Muscle of leg (tissue), 11 donors: ENCODE measurements around the gene YIF1B. TPM values are rescaled to one million over a fixed set of nuclear protein-coding genes. Genes with fewer than 3 reads are reported as not detected.
A peak's percentile ranks its signal among the peaks of the same experiment; 100 is the strongest.

Source experiments
- DNase-seq: peaks from one replicate; pipeline ENCODE4 v3.0.0; 2013
- H3K27ac ChIP-seq: one replicate; pipeline ENCODE4 v1.5.1; 2013; ENCODE audit warnings: mild to moderate bottlenecking, low read length, control low read depth
- H3K27me3 ChIP-seq: one replicate; pipeline ENCODE4 v1.6.1; 2013; ENCODE audit warnings: low read length; ENCODE audit not compliant: control insufficient read depth, insufficient read depth
- H3K36me3 ChIP-seq: one replicate; pipeline ENCODE4 v1.6.1; 2013; ENCODE audit warnings: low read length; ENCODE audit not compliant: control insufficient read depth, insufficient read depth
- H3K4me1 ChIP-seq: one replicate; pipeline ENCODE4 v1.6.1; 2013; ENCODE audit warnings: low read length; ENCODE audit not compliant: control insufficient read depth, insufficient read depth
- H3K4me3 ChIP-seq: one replicate; pipeline ENCODE4 v1.5.1; 2013; ENCODE audit warnings: low read length, control low read depth
- H3K9me3 ChIP-seq: replicated peaks from 2 replicates; pipeline ENCODE4 v1.6.1; 2013; ENCODE audit warnings: low read depth, low read length; ENCODE audit not compliant: control insufficient read depth
- WGBS: methylation state at CpG from one replicate; pipeline ENCODE4 v1.1.5; 2013; ENCODE audit warnings: missing lambda C conversion rate; ENCODE audit not compliant: insufficient coverage; 5-methylcytosine and 5-hydroxymethylcytosine counted together
- polyA plus RNA-seq, 8 donors: library from polyadenylated mRNA; unstranded; fragments of 120-200 nt; gene quantifications; one replicate each; pipeline versions ENCODE4 v1.2.1 to v1.2.3, GENCODE V29; 2013; ENCODE audit warnings: inconsistent platforms in 1 of 8, low replicate concordance in 1 of 8; ENCODE audit not compliant: insufficient read length in 8 of 8, insufficient read depth in 1 of 8
- total RNA-seq: library from RNA; stranded (reverse); fragments of 120-200 nt; gene quantifications from one replicate; pipeline ENCODE4 v1.2.4, GENCODE V29; 2013

YIF1B gene
- total and polyA plus RNA-seq, 9 donors, result 25.9 to 32.5 (median 29.8) TPM

GRCh38 chr19:38277969-38278680 lies 37.6 kb downstream of the YIF1B start:
- Histone ChIP-seq H3K36me3 (no peaks in the 10 kb centered on the region), H3K4me1 (peaks cover 2% of the 10 kb centered on the region), H3K4me3 (no peak overlapping the region), H3K9me3 (no peaks in the 10 kb centered on the region), H3K27me3 (no peaks in the 10 kb centered on the region), H3K27ac (peak overlapping the region; percentile 4)
- DNase-seq, result no peak
- WGBS, result 67% methylated on average over 3 of the region's 9 CpGs

GRCh38 chr19:38277549-38277948 lies 38.2 kb downstream of the YIF1B start:
- no peak for DNase-seq
- Histone ChIP-seq H3K27me3 (no peaks in the 10 kb centered on the region), H3K9me3 (no peaks in the 10 kb centered on the region), H3K27ac (no peak overlapping the region), H3K4me1 (peaks cover 2% of the 10 kb centered on the region), H3K36me3 (no peaks in the 10 kb centered on the region), H3K4me3 (no peak overlapping the region)
- WGBS, result no CpG with 5 or more reads among the region's 5 CpGs

- DNase-seq, result no peak
- no peaks in the 10 kb centered on the region for H3K27me3 ChIP-seq
- H3K4me3 ChIP-seq, result no peak overlapping the region
- WGBS, result 80% methylated on average over 1 of the region's 7 CpGs
- H3K27ac ChIP-seq, result no peak overlapping the region
- H3K36me3 ChIP-seq, result no peaks in the 10 kb centered on the region
- H3K4me1 ChIP-seq, result peaks cover 2% of the 10 kb centered on the region
- H3K9me3 ChIP-seq, result no peaks in the 10 kb centered on the region
Measured at GRCh38 chr19:38276942-38277517, 38.7 kb downstream of the YIF1B start.

- no peak for DNase-seq
- Histone ChIP-seq H3K9me3 (no peaks in the 10 kb centered on the region), H3K36me3 (no peaks in the 10 kb centered on the region), H3K27ac (no peak overlapping the region), H3K4me3 (no peak overlapping the region), H3K4me1 (peaks cover 2% of the 10 kb centered on the region), H3K27me3 (no peaks in the 10 kb centered on the region)
- WGBS, result 44% methylated on average over 6 of the region's 9 CpGs
Measured at GRCh38 chr19:38274739-38275138, 41.0 kb downstream of the YIF1B start.

GRCh38 chr19:38273499-38273898 lies 42.2 kb downstream of the YIF1B start:
- Histone ChIP-seq H3K27me3 (no peaks in the 10 kb centered on the region), H3K36me3 (no peaks in the 10 kb centered on the region), H3K27ac (no peak overlapping the region), H3K4me1 (peaks cover 2% of the 10 kb centered on the region), H3K9me3 (no peaks in the 10 kb centered on the region), H3K4me3 (no peak overlapping the region)
- WGBS, result 50% methylated on average over 1 of the region's 2 CpGs
- no peak for DNase-seq

GRCh38 chr19:38270587-38271167 lies 45.1 kb downstream of the YIF1B start:
- no peaks in the 10 kb centered on the region for H3K36me3 ChIP-seq
- DNase-seq, result no peak
- no peaks in the 10 kb centered on the region for H3K27me3 ChIP-seq
- WGBS, result 100% methylated on average over 1 of the region's 5 CpGs
- no peak overlapping the region for H3K27ac ChIP-seq
- no peaks in the 10 kb centered on the region for H3K9me3 ChIP-seq
- H3K4me3 ChIP-seq, result no peak overlapping the region
- H3K4me1 ChIP-seq, result no peaks in the 10 kb centered on the region

- WGBS, result no CpG with 5 or more reads among the region's 8 CpGs
- DNase-seq, result no peak
- Histone ChIP-seq H3K4me3 (no peak overlapping the region), H3K27ac (no peak overlapping the region), H3K27me3 (peaks cover 13% of the 10 kb centered on the region), H3K4me1 (peaks cover 11% of the 10 kb centered on the region), H3K9me3 (no peaks in the 10 kb centered on the region), H3K36me3 (no peaks in the 10 kb centered on the region)
Measured at GRCh38 chr19:38268539-38268938, 47.2 kb downstream of the YIF1B start.

GRCh38 chr19:38267761-38268483 lies 47.8 kb downstream of the YIF1B start:
- peaks cover 13% of the 10 kb centered on the region for H3K27me3 ChIP-seq
- DNase-seq, result no peak
- 55% methylated on average over 9 of the region's 12 CpGs for WGBS

GRCh38 chr19:38266981-38267597 lies 48.7 kb downstream of the YIF1B start:
- 56% methylated on average over 12 of the region's 12 CpGs for WGBS
- H3K27ac ChIP-seq, result no peak overlapping the region
- no peaks in the 10 kb centered on the region for H3K36me3 ChIP-seq
- H3K27me3 ChIP-seq, result peaks cover 13% of the 10 kb centered on the region
- no peaks in the 10 kb centered on the region for H3K9me3 ChIP-seq
- DNase-seq, result no peak
- no peak overlapping the region for H3K4me3 ChIP-seq
- H3K4me1 ChIP-seq, result peaks cover 12% of the 10 kb centered on the region

More at GRCh38 chr19:38267761-38268483, 47.8 kb downstream of the YIF1B start:
- Histone ChIP-seq H3K9me3 (no peaks in the 10 kb centered on the region), H3K4me1 (peaks cover 12% of the 10 kb centered on the region), H3K36me3 (no peaks in the 10 kb centered on the region), H3K4me3 (no peak overlapping the region), H3K27ac (no peak overlapping the region)
